HG02852 (cell line): ENCODE data around the gene OR2T35.

Source experiments
- ATAC-seq: cut with Tn5 transposase; IDR thresholded peaks from one replicate; pipeline ENCODE4 v1.9.1; 2021; ENCODE audit warnings: mild to moderate bottlenecking, moderate library complexity; ENCODE audit not compliant: unreplicated experiment

Gene OR2T35

DNA sequence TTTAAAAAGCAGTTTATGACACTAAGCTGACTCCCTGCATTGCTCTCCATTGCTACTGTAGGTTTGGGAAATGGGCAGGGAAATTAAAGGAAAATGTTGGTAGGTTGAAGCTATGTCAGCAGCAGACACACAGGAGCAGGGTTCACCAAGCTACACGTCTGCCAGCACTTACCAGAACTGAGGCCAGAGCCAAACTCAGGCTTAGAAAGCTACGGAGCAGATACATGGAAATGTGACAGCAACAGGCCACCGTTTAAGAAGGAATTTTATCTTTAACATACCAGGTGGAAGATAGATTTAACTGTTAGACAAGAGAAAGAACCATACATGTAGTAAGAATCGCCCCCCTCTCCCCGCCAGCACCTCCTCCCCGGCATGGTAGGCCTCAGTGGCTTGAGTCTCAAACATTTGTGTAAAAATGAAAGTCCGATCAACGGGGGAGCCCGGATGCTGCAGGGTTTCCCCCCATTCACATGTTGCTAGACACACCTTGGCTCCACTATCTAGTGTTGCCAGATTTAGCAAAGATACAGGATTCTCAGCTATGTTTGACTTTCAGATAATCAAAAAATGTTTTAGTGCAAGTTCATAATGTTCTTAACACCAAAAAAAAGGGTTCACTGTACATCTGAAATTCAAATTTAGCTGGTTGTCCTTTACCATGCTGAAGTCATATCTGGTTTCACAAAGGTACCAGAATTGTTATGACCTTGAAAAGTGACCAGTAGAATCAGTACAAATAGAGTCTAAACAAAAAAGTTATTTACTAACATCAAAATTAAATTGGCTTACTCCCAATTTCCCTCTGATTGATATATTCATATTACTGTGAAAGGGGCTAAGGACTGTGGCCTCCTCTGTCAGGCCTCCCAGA, 16.9 kb downstream of the OR2T35 start:
- peak; percentile 96 for ATAC-seq

DNA sequence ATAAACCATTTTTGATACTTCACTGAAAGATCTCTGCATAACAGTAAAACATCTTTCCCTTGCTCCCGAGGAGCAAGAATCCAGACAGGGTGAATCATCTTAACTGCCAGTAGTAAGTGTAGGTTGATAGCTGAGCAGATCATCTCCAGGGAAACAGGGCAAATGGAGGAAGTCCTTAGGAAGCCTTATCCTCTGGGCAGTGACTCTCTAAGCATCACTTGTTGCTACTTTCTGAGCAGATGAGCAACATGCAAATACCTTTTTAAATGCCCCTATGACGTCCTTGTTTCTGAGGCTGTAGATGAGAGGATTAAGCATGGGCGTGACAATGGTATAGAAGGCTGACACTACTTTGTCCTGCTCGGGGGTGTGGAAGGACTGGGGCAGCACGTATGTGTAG, 19.1 kb downstream of the OR2T35 start:
- no peak for ATAC-seq

DNA sequence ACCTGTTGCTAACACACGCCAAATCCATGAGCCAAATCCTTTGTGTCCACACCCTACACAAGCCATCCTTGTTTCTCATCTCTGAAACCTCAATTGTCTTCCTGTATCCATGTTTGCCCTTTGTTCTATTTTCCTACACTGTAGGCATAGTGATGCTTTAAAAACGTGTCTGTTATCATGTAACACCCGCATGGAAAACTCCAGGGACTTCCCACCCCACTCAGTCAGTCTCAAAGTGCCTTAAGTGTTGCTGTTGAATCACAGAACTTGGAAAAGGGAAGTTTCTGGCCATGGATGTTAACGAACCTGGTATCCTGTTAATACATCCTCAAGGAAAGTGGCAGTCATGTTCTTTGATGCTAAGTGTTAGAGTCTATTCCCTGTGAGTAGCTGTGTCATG, 19.9 kb downstream of the OR2T35 start:
- no peak for ATAC-seq

DNA sequence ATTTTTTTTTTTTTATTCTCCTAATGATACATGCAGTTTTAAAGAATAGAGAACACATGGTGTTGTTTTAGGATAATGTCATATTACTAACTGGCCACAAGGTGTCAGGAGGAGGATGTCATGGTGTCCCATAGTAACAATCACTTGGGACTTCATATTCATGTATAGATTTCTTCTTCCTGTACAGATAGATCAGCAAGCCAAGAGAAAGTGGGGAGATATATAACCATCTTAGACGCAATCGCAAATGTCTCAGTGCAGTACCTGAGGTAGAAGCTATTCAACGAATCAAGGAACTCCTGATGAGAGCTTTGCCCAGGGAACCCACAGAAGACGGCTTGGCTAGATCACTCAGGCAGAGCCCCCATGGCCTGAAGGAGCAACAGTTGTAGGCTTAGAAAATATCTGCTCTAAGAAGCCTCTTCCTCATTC, 22.5 kb downstream of the OR2T35 start:
- ATAC-seq = peak; percentile 88

DNA sequence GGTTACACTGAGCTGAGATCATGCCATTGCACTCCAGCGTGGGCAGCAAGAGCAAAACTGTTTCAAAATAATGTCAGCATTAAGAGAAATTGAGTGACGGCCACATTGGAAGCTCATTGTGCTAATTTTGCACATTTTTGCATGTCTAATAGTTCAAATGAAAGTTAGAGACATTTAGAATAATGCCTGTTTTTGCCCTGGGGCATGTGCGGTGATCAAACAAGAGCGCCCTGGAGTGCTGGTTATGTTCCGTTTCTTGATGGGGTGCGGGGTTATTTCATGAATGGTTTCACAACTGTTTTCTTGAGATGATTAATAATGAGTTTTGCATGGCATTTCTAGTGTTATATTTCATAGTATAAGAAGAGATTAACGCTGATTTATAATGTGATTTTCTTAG, 23.3 kb downstream of the OR2T35 start:
- no peak for ATAC-seq

DNA sequence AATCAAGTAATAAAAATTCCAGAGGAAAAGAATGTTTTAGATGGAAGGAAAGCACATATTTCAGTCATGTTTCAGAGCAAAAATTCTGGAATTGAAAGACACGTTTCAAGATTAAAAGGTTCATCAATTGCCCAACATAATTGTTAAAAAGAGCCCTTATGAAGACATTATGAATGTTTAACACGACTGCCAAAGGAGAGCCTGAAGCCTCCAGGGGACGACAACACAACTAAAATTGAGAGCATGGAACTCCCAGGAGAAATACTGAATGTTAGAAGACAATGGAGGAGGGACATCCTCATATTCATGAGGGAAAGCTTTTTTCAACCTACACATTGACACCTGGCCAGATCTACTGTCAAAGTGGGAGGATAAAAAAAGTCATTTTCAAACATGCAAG, 26.2 kb downstream of the OR2T35 start:
- ATAC-seq = no peak

DNA sequence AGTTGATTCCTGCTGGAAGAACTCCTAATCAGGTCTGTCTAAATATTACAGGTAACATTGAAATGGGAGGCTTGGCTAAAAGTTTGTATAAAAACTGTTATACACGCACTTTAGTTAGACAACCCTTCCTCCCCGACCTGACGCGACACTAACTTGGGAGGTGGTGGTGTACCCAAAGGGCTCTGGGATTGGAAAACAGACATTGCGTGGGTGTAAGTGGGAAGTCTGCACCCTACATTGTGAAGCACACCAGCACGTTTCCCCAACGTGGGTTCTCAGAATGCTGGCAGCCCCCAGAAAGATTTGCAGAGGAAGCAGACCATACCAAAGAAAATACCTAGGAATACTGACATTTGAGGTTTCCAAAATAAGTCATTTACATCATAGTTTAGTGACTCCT, 27.0 kb downstream of the OR2T35 start:
- no peak for ATAC-seq

DNA sequence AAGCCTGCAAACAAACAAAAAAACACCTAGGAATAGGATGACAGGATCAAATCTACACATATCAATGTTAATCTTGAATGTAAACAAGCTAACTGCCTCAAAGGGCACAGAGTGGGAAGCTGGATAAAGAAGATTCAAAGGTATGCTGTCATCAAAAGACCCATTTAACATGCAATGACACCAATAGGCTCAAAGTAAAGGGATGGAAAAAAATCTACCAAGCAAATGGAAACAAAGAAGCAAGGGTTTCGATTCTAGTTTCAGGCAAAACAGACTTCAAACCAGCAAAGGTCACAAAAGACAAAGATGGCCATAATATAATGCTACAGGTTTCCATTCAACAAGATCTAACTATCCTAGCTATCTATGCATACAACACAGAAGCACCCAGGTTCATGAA, 31.3 kb downstream of the OR2T35 start:
- ATAC-seq = no peak

DNA sequence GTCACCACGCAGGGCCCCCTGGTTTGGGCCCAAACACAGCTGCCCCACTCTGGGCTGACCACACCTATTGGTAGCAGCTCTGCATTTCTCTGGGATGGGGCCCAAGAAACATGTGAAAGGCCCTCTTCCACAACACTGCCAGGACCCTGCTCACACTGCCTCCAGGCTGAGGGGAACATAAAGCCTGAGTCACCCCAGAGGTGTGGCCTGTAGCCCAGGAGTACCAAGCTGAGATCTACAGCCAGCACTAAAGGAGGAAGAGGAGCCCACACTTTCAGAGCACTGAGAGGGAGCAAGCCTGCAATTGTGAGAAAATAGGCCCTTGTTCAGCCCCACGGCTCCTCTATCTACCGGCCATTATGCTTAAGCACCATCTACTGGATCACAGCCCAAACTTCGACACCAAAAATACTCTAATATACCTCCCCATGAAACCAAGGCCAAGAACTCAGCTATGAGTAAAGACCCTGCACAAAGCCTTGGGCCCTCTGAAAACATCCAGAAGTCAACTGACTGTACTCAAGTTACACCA, 33.1 kb downstream of the OR2T35 start:
- ATAC-seq = no peak

DNA sequence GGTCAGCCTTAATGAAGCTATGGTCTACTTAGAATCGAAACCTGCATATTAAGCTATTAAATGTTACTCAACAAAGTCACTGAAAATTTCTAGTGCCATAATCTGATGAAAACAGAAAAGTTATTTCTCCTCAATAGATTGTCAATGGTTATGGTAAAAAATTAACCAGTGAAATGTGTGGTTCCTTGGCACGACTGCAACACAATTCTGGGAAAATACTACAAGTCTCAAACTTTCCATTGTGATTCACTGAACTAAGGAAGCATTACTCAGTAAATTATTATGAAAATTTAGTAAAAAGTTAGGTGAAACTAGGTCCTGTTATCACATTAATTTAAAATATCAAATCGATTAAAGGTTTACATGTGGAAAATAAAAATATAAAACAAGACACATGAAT, 34.8 kb downstream of the OR2T35 start:
- no peak for ATAC-seq

DNA sequence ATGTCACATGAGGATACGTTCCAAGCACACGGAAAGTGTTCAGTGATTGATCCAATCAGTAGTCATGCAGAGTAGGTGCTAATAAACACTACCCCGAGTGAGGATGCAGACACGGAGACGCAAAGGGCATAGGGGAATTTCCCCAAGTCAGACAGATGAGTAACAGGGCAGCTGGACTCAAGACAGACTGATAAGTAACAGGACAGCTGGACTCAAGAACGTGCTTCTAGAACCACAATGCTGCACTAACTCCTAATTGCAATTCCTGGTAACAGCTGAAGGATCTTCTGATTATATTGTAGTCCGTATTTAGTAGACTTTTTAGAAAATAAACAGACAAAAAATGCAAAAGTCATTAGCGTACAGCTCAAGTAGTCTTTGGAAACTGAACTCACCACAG, 45.7 kb downstream of the OR2T35 start:
- no peak for ATAC-seq

DNA sequence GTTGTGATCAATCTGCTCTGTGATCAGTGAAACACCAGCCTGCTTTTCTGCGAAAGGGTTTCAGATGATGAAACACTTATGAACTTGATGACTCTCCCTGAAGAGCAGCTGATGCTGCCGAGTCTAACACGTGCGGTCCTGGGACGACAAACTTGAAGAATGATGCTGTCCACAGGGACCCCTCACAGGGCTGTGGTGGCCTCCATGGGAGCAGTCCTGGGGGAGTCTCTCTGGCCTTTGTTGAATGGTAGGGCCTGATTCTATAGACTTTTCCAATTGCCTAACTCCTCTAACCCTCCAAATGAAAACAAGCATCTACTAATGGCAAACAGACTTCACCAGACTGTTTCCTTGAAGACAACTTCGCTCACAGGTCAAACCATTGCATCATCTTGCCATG, 47.5 kb downstream of the OR2T35 start, which contains the start of gene OR2T10:
Gene OR2T10, minus strand, starts transcription at position 112 of the 400 bp plus-strand sequence. CDS start 3,932 bp downstream, outside the sequence.
- ATAC-seq = no peak

DNA sequence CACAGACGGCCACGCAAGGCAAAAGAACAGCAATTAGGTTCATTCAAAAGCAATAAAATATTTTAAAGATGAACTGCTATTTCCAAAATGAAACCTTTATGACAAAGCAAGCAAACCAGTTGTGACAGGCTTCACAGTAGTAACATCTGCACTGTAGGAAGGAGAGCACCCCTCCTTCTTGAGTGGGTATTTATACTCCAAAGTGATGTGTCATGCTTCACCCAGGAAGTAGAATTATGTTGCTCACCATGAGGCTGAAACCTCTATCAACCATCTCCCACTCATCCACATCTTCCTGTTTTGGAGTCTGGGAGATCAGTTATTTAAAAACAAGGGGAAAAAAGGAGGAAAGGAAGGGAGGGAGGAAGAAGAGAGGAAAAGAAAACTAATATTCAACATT, 48.5 kb downstream of the OR2T35 start:
- ATAC-seq = no peak

DNA sequence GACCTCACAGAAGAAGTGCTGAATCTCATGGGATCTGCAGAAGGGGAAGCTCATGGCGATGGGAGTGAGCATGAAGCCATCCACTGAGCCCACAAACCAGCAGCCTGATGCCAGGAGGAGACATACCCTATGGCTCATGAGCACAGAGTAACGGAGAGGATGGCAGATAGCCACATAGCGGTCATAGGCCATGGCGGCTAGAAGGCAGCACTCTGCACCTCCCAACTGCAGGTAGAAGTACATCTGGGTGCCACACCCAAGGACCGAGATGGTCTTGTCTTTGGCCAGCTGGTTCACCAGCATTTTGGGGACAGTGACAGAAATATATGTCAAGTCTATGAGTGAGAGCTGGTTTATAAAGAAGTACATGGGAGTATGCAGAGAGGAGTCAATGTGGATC, 51.9 kb downstream of the OR2T35 start:
- ATAC-seq = no peak

DNA sequence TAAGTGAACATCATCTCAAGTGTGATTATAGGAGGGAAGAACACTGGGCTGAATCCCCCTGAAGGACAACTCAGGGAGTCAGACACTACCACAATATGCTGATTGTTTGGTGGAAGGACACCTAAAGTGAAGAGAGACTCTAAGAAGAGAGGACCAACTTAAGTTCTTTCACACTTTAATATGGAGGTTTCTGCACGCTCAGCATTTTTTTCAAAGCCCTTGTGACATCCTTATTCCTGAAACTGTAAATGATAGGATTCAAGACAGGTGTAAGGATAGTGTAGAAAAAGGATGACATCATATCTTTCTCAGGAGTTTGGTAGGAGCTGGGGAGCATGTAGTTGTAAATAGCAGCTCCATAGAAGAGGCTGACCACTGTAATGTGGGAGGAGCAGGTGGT, 52.4 kb downstream of the OR2T35 start:
- ATAC-seq = no peak

DNA sequence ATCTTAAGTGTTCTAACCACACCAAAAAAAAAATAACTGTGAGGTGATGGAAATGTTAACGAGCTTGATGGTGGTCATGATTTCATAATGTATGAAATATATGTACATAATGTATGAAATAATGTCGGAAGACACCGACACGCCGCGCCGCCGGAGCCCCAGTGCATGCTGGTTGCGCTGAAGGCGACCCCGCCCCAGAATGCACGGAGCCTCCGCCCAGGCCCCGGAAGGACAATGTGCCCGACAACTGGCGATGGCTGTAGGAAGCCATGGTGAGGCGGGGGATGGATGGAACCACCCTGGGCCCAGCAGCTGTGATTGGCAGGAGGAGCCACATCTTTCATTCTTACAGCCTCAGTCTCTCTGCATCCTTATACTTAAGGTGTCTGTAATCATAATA, 55.0 kb downstream of the OR2T35 start:
- ATAC-seq = no peak

DNA sequence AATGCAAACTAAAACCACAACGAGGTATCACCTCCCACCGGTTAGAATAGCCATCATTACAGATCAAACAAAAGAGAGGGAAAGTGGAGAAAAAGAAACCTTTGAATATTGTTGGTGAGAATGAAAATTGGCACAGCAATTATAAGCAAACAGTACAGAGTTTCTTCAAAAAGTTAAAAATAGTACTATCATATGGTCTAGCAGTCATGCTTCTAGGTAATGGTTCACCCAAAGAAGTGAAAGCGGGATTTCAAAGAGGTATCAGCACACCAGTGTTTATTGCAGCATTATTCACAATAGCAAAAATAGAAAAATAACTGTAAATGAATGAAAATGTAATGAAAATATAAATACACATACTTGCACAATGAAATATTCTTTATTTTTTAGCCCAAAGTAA, 55.7 kb downstream of the OR2T35 start:
- ATAC-seq = no peak
